Stimulated activated CD4-positive, alpha-beta T cell treated with anti-CD3 and anti-CD28 coated beads, Interleukin-15, amount 100 ng/mL, for 48 hours (primary cell): ENCODE measurements around the gene ZNF519.
"Not testable (repeated sequence)": the region's sequence is repeated elsewhere in the genome, so short reads cannot be mapped to it uniquely, and the experiment has no call there.

ENCODE experiments used
- DNase-seq, 2 donors: peaks; one replicate each; pipeline ENCODE4 v3.0.0-alpha.2; 2020; ENCODE audit warnings: low read depth in 2 of 2

The ZNF519 gene

DNA sequence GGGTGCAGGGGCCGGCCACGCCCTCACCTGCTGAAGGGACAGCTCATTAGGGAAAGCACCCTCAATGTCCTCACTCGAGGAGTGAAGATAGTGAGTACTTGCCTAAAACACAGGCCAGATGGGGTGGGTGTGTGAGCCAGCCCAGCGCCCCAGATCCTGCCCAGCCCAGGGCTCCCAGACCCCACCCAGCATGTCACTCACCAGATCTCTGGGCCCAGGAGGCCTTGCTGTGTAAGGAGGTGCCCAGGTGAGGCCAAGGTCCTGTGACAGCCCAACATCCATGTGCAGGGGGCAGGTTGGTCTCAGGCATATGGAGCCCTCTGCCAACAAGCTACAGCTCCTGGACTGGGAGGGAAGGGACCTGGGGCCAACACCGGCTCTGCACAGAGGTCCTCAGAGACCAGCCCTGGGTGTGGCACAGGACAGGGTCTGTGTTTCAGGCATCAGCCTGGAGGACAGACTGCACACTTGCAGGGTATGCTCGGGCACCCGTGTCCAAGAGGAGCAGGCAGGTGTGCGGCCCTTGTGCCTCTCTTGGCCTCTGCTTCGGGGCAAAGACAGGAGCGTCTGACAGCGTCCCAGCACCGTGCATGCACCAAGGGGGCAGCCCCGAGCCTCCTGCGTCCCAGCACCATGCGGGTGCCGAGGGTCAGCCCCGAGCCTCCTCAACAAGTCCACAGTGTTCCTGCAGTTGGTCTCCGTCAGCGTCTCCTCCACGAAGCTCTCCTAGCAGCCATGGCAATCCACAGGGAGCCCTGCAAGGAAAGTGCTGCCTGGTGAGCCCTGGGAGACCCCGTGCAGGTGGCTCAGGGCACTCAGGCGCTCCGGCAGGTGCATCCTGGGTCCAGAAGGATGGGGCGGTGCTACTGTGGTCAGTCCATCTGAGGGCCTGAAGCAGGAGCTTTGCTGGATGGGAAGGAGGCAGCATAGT, 16.0 kb upstream of the ZNF519 start:
- DNase-seq = not testable (repeated sequence)

GRCh38 chr18:14146771-14147170, 14.5 kb upstream of the ZNF519 start:
- not testable (repeated sequence) for DNase-seq

- DNase-seq = not testable (repeated sequence)
Measured at GRCh38 chr18:14145581-14146338, 13.5 kb upstream of the ZNF519 start.

DNA sequence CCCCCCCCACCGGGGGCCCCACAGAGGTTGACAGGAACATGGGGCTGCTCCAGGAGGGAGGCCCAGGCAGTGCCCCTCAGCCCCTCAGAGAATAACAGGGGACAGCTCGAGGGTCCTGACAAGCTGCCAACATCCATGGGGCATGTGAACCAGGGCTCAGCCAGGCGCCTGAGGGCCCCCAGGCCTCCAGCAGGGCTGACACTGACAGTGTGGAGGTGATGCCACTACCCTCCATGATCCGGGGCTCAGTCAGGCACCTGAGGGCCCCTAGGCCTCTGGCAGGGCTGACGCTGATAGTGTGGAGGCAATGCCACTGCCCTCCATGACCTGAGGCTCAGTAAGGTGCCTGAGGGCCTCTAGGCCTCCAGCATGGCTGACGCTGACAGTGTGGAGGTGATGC, 12.8 kb upstream of the ZNF519 start:
- not testable (repeated sequence) for DNase-seq

DNA sequence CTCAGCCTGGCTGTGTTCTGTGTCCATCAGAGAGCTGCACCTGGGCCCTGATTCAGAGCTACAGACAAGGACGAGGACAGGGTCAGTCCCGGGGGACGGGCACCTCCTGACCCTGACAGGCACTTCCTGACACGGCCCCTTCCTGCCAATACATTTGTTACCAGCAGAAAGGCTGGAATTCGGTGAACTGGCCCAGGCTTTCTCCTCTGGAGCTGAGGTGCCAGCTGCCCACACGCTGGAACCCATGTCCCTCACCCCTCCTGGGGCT, 12.3 kb upstream of the ZNF519 start:
- no peak for DNase-seq

DNA sequence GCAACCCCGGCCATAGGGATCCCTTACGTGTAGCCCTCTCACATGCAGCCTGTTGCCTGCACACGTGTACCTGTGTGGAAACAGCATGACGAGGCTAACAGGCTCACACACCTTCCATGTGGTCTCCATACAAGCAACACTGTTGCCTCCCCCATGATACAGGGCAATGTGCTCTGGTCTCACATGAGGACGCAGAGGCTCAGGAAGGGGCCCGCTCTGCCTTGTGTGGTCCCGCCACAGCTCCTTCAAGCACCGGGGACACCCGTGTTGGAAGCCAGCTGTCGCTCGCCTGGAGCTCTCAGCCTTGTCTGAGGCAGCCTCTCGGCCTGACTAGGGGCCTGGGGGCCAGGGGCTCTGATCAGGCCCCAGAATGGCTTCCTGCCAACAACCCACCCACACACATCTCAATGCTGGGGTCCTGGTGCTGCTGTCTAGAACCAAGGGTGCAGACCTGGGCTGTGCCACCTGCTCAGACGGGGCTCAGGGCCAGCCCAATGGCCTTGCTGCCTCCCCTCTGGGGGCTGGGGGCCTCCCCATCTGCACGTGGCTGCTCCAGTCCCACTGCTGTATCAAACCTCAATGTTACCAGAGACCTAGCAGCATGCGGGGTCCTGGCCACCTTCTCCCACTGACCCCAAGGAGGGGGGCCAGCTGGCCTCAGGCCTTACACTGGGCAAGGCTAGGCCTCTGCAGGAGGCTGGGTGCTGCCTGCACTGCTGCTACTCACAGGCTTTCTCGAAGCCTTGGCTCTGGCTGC, 11.8 kb upstream of the ZNF519 start:
- DNase-seq = not testable (repeated sequence)

DNA sequence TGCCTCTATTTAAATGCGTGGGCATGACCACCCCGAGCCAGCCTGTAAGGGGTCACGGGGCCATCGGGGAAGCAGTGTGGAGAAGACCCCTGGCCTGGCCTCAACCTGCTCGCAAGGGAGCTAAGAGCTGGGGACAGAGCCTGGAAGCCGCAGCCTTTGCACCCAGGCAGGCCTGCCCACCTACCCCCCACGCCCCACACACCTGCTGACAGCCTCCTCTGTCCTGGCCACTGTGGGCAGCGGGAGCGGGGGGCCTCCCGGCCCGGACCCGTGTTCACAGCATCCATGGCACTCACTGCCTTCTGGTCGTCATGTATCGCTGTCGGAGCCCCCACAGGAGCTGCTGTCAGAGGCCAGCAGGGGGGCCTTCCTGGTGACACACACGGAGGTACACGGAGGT, 11.2 kb upstream of the ZNF519 start:
- not testable (repeated sequence) for DNase-seq

GRCh38 chr18:14142177-14142576, 9.9 kb upstream of the ZNF519 start:
- DNase-seq = not testable (repeated sequence)

DNA sequence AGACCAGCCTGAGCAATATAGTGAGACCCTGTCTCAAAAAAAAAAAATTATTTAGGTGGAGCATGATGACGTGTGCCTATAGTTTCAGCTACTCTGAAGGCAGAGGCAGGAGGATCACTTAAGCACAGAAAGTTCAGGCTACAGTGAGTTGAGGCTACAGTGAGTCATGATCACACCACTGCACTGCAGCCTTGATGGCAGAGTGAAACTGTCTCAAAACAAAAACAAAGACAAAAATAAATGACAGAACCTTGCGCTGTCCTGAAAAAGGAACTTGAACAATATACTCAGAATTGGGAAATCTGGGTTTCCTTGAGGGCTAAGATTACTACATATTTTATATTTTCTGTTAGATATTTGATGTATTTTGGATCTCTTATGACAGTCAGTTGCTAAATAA, 7.3 kb upstream of the ZNF519 start:
- not testable (repeated sequence) for DNase-seq

DNA sequence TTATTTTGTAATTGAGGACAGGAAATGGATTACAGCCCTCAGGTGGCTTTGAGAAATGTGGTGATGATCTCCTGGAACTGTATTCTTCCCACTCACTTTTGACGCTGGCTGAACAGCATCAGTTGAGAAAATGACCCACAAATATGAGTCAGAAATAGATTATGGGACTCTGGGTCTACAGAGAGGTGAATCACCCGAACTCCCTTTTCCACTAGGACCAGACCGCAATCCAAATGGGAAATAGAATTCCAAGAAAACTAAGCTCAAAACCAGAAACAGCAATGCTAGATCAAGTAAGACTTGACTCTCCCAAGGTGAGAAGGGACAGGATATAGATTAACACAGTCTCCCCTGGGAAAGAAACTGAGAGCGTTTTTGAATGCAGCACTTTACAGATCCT, 5.7 kb upstream of the ZNF519 start:
- not testable (repeated sequence) for DNase-seq

GRCh38 chr18:14131696-14132270, 452 bp downstream of the ZNF519 start:
- not testable (repeated sequence) for DNase-seq

- DNase-seq = not testable (repeated sequence)
Measured at GRCh38 chr18:14130804-14131203, 1.4 kb downstream of the ZNF519 start.

- no peak for DNase-seq
Measured at GRCh38 chr18:14124689-14125088, 7.5 kb downstream of the ZNF519 start.

- no peak for DNase-seq
Measured at GRCh38 chr18:14122097-14122496, 10.1 kb downstream of the ZNF519 start.

DNA sequence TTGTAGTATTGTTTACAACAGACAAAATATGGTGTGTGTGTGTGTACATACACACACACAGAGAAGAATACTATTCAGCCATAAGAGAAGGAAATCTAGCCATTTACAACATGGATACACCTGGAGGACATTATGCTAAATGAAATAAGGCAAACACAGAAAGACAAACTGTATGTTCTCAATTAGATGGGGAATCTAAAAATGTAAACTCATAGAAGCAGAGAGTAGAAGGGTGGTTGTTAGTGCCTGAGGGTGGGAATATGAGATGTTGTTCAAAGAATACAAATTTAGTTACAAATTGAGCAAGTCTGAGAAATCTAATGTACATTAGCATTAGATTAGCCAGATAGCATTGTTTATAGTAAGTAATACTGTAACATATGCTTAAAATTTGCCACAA, 11.3 kb downstream of the ZNF519 start:
- DNase-seq = no peak

DNA sequence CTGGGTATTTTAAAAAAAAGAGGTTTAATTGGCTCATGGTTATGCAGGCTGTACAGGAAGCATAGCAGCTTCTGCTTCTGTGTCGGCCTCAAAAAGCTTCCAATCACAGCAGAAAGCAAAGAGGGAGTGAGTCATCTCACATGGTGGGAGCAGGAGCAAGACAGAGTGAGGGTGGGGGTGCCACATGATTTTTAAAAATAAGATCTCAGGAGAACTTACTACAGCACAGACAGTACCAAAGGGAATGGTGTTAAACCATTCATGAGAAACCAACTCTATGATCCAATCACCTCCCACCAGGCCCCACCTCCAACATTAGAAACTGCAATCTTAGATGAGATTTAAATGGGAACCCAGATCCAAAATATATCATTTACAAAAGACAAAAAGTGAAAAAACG, 14.6 kb downstream of the ZNF519 start:
- no peak for DNase-seq

GRCh38 chr18:14106906-14107305, 25.3 kb downstream of the ZNF519 start:
- no peak for DNase-seq

DNA sequence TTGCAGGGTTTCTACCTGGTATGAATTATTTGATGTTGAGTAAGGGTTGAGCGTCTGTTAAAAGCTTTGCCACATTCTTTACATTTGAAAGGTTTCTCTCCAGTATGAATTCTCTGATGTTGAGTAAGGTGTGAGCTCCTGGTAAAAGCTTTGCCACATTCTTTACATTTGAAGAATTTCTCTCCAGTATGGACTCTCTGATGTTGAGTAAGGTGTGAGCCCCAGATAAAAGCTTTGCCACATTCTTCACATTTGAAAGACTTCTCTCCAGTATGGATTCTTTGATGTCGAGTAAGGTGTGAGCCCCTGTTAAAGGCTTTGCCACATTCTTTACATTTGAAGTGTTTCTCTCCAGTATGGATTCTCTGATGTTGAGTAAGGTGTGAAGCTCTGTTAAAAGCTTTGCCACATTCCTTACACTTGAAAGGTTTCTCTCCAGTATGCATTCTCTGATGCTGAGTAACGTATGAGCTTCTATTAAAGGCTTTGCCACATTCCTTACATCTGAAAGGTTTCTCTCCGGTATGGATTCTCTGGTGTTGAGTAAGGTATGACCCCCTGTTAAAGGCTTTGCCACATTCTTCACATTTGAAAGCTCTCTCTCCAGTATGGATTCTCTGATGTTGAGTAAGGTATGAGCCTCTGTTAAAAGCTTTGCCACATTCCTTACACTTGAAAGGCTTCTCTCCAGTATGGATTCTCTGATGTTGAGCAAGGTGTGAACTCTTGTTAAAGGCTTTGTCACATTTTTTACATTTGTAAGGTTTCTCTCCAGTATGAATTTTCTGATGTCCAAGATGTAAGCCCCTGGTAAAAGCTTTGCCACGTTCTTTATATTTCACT, 27.1 kb downstream of the ZNF519 start:
- DNase-seq = no peak

DNA sequence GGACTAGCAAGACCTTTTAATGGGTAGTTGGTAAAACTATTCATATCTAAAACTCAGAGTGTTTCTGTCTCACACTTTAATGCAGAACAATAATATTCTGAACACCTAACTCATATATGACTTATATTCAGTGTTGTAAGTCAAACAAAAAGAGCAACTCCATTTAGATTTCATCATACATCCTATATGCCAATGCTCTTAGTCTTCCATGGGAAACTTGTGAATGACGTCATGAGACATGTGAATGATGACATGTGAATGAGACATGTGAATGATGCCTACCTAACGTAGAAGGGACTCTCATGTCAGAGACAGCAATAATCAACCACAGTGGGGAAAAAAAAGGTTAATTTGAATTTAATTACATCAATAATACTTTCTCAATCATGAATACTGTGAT, 28.0 kb downstream of the ZNF519 start:
- no peak for DNase-seq

DNA sequence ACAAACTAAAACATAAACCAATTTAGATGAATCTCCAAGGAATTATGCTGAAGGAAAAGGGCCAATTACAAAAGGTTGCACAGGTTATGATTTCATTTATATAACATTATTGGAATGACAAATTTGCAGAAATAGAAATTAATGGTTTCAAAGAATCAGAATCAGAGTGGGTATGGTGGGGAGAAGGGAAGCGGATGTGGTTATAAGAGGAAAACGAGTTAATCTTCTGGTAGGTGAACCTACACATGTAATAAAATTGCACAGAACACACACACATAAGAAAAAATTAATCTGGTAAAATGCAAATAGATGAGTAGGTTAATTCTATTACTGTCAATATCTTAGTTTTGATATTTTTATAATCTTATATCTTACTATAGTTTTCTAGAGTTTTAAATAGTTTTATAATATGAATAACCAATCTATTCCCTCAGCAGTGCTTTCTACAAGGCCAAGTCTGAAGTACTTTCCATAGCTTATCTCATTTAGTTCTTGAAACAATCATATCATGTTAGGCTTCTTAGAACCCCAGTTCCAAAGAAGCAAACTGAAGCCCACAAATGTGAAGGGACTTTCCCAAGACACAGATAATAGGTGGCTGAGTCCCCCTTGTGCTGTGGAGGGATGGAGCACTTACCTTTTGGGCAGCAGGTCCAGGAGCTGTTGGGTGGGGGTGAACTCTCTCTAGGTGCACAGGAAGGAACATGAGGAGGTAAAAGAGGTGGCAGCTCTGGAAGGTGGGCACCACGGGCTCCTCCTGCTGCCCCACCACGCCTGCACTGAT, 31.5 kb downstream of the ZNF519 start:
- no peak for DNase-seq
